Measurements from ENCODE around the gene ASF1B. TPM values are rescaled to one million over a fixed set of nuclear protein-coding genes. Genes with fewer than 3 reads are reported as not detected.

ASF1B gene
- total RNA-seq, 3 donors from 2014 or later (not counting 1 experiment from before 2014, with no cell fraction given): 4.5 to 5.5 (median 4.8) TPM

DNA sequence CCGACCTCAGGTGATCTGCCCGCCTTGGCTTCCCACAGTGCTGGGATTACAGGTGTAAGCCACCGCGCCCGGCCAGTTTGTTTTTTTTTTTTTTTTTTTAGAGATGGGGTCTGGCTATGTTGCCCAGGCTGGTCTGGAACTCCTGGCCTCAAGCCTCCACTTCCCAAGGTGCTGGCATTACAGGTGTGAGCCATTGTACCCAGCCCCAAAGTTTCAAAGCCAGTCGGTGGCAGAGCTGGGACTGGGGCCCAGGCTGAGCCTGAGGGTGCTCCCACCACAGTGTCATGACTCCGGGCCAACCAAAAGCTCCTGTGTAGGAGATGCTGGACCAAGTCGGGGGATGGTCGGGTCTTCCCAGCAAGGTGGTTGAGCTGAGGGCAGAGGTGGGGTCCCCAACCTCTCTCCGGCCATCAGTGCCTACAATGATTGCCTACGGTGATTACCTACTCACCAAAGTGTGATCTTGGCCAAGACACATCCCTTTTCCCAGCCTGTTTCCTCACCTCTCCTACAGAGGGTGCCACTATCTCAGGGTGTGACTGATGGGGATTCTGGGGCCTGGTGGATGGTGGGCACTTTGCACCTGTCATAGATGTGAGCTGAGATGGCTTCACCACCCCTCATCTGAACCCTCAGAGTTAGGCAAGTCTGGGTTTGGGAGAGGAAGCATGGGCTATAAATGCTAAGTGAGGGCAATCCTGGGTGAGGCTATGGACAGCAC, 40.0 kb downstream of the ASF1B start:
- peaks cover 7% of the 10 kb centered on the region for H3K9me3 ChIP-seq (ENCODE audit: control insufficient read depth, insufficient read depth, low read length)
- H3K4me3 Mint-ChIP-seq: no peak overlapping the region
- H3K27me3 Mint-ChIP-seq (ENCODE audit: low read depth in 2 of 2): no peaks in the 10 kb centered on the region
- peaks cover 8 to 9% of the 10 kb centered on the region in 2 donors for H3K4me1 Mint-ChIP-seq
- no peak for TF ChIP-seq CTCF (IDR thresholded peaks at IDR 0.05)
- no peak overlapping the region for H3K27ac ChIP-seq (ENCODE audit: low read length)
- H3K4me3 ChIP-seq (ENCODE audit: low read length): no peak overlapping the region
- DNase-seq (no peak), ATAC-seq (no peak)
- no peaks in the 10 kb centered on the region for H3K27me3 ChIP-seq (ENCODE audit: control insufficient read depth, insufficient read depth, low read length)
- no peaks in the 10 kb centered on the region for H3K9me3 Mint-ChIP-seq
- peaks cover 9% of the 10 kb centered on the region for H3K4me1 ChIP-seq (ENCODE audit: control insufficient read depth, insufficient read depth, low read length)
- no peak overlapping the region for H3K27ac Mint-ChIP-seq
- peaks cover 16% of the 10 kb centered on the region for H3K36me3 ChIP-seq (ENCODE audit: control insufficient read depth, insufficient read depth, low read length)
- no peaks in the 10 kb centered on the region for H3K36me3 Mint-ChIP-seq
- intact Hi-C loops (cut with micrococcal nuclease): no loop called here
- 95% methylated on average over 11 of the region's 11 CpGs for WGBS (ENCODE audit: insufficient coverage)

DNA sequence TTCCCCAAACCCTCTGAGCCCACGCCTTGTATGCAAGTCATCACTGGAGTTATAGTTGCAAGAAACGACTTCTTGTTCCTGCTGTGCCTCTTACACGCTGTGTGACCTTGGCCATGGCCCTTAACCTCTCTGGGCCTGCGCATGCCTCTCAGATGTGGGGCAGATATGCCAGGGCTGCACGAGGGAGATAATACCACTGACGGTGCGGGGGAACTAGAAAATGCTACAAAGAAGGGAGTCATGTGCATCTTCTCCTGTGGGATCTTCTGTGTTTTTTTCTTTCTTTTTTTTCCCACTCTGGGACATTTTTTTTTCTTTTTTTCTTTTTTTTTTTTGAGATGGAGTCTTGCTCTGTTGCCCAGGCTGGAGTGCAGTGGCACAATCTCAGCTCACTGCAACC, 41.5 kb downstream of the ASF1B start:
- DNase-seq (no peak), ATAC-seq (no peak)
- no peak overlapping the region for H3K4me3 ChIP-seq (ENCODE audit: low read length)
- Mint-ChIP-seq H3K9me3 (no peaks in the 10 kb centered on the region), H3K27me3 (ENCODE audit: low read depth in 2 of 2) (no peaks in the 10 kb centered on the region), H3K36me3 (no peaks in the 10 kb centered on the region), H3K4me1 (peaks cover 9 to 11% of the 10 kb centered on the region in 2 donors), H3K27ac (no peak overlapping the region), H3K4me3 (peak overlapping the region; percentile 25)
- H3K36me3 ChIP-seq (ENCODE audit: control insufficient read depth, insufficient read depth, low read length): peaks cover 7% of the 10 kb centered on the region
- intact Hi-C loops (cut with micrococcal nuclease): loop anchor here (5.0 kb wide), 1 partner anchor 42 kb away; the partner anchor contains the start of gene ASF1B
- H3K9me3 ChIP-seq (ENCODE audit: control insufficient read depth, insufficient read depth, low read length): peaks cover 7% of the 10 kb centered on the region
- WGBS (ENCODE audit: insufficient coverage): 86% methylated on average over 7 of the region's 7 CpGs
- peaks cover 10% of the 10 kb centered on the region for H3K4me1 ChIP-seq (ENCODE audit: control insufficient read depth, insufficient read depth, low read length)
- no peaks in the 10 kb centered on the region for H3K27me3 ChIP-seq (ENCODE audit: control insufficient read depth, insufficient read depth, low read length)
- no peak overlapping the region for H3K27ac ChIP-seq (ENCODE audit: low read length)
- no peak for TF ChIP-seq CTCF (IDR thresholded peaks at IDR 0.05)

DNA sequence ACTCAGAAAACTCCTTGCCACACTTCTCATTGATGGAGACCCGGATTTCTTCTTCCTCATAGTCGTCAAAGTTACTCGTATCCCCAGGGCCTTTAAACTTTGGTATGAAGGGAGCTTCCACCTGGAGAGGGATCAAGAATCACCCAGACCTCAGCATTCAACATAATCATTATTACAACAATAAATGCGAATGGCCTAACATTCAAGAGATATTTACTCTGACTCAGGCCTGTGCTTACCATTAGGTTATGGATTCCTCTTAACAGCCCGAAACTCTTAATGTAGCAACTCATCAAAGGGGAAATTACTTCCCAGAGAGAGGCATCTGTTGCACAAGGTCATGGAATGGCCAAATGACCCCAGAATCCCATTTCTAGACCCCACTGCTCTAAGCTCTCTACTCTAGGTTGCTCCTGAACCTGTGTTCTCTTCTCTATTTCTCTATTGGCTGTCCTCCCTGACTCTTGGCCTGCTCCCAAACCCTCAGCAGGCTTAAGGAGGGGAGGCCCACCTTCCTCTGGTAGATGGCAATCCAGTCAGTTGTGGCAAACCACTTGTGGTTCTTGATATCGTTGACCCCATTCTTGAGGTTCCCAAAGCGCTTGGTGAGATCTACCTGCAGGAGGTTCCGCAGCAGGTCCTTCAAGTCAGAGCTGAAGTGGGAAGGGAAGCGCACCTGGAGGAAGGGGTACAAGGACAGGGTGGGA, 43.1 kb downstream of the ASF1B start:
- peak overlapping the region; percentile 62 for H3K4me3 Mint-ChIP-seq
- peaks cover 7% of the 10 kb centered on the region for H3K9me3 ChIP-seq (ENCODE audit: control insufficient read depth, insufficient read depth, low read length)
- no peak overlapping the region for H3K4me3 ChIP-seq (ENCODE audit: low read length)
- H3K36me3 ChIP-seq (ENCODE audit: control insufficient read depth, insufficient read depth, low read length): peaks cover 12% of the 10 kb centered on the region
- WGBS (ENCODE audit: insufficient coverage): 78% methylated on average over 7 of the region's 9 CpGs
- peaks cover 14 to 15% of the 10 kb centered on the region in 2 donors for H3K4me1 Mint-ChIP-seq
- peaks cover 17% of the 10 kb centered on the region for H3K4me1 ChIP-seq (ENCODE audit: control insufficient read depth, insufficient read depth, low read length)
- H3K9me3 Mint-ChIP-seq: no peaks in the 10 kb centered on the region
- no peaks in the 10 kb centered on the region for H3K27me3 ChIP-seq (ENCODE audit: control insufficient read depth, insufficient read depth, low read length)
- ATAC-seq: no peak
- no peak overlapping the region for H3K27ac ChIP-seq (ENCODE audit: low read length)
- no peaks in the 10 kb centered on the region for H3K27me3 Mint-ChIP-seq (ENCODE audit: low read depth in 2 of 2)
- H3K36me3 Mint-ChIP-seq: no peaks in the 10 kb centered on the region
- DNase-seq: no peak
- intact Hi-C loops (cut with micrococcal nuclease): loop anchor here (5.0 kb wide), 1 partner anchor 44 kb away; the partner anchor contains the start of gene ASF1B
- peak overlapping the region in 1 of 2 donors; percentile 6 for H3K27ac Mint-ChIP-seq
- no peak for TF ChIP-seq CTCF (IDR thresholded peaks at IDR 0.05)

Measured in natural killer cell (primary cell).